H1 (cell line): ENCODE results near the gene LRRK1. TPM values are rescaled to one million over a fixed set of nuclear protein-coding genes. Genes with fewer than 3 reads are reported as not detected.

ENCODE experiments used
- CTCF ChIA-PET: fragments of 300-600 bp; sonication (Branson Sonifier 250); formaldehyde crosslinking; loops from one replicate; lab custom pipeline; 2021; ENCODE audit not compliant: partially characterized antibody; lab: Charles Lee
- POLR2A ChIA-PET: fragments of 300-600 bp; sonication (Branson Sonifier 250); formaldehyde crosslinking; loops from one replicate; lab custom pipeline; 2021; ENCODE audit warnings: inconsistent platforms; ENCODE audit not compliant: partially characterized antibody; lab: Charles Lee
- DNase-seq, 2 experiments: peaks; one replicate each; pipeline versions ENCODE4 v3.0.0 to v3.0.0-alpha.2; 2010 to 2022; ENCODE audit warnings: low spot score in 2 of 2, low read depth in 1 of 2, mixed read lengths in 1 of 2
- FAIRE-seq: peaks from 2 replicates; lab custom pipeline; 2011; peaks lifted over from hg19 to GRCh38; lab: Jason Lieb, UNC
- H2AFZ ChIP-seq: 2 replicates; pipeline ENCODE4 v1.8.1; 2012; ENCODE audit warnings: low read length, inconsistent platforms
- H2AK5ac ChIP-seq: 2 replicates; pipeline ENCODE4 v1.6.1; 2013; ENCODE audit warnings: low read depth, low read length
- H2BK120ac ChIP-seq: replicated peaks from 2 replicates; pipeline ENCODE3; 2013; ENCODE audit warnings: low read depth, low read length, inconsistent platforms
- H2BK12ac ChIP-seq: 2 replicates; pipeline ENCODE4 v1.6.1; 2013; ENCODE audit warnings: low read depth, low read length
- H2BK15ac ChIP-seq: 2 replicates; pipeline ENCODE4 v1.6.1; 2013; ENCODE audit warnings: low read length
- H2BK20ac ChIP-seq: 2 replicates; pipeline ENCODE4 v1.6.1; 2013; ENCODE audit warnings: low read length
- H2BK5ac ChIP-seq: 2 replicates; pipeline ENCODE4 v1.6.1; 2013; ENCODE audit warnings: low read depth, low read length
- H3K14ac ChIP-seq: 2 replicates; pipeline ENCODE4 v1.6.1; 2013; ENCODE audit warnings: inconsistent platforms; ENCODE audit not compliant: insufficient read length
- H3K18ac ChIP-seq: 2 replicates; pipeline ENCODE4 v1.6.1; 2013; ENCODE audit warnings: low read length; ENCODE audit errors: extremely low read depth
- H3K23ac ChIP-seq: 2 replicates; pipeline ENCODE4 v1.6.1; 2013; ENCODE audit warnings: inconsistent platforms; ENCODE audit not compliant: insufficient read length
- H3K23me2 ChIP-seq: 2 replicates; pipeline ENCODE4 v1.6.1; 2013; ENCODE audit warnings: low read depth, low read length
- H3K27ac ChIP-seq: 2 replicates; pipeline ENCODE4 v1.6.1; 2011; ENCODE audit warnings: low read depth, low read length, inconsistent platforms
- H3K27me3 ChIP-seq, 4 experiments: replicated peaks in 1 of 4; 1 replicate in 1 of 4; 2 replicates in 3 of 4; pipeline versions ENCODE4 v1.6.1 to v1.8.1; 2011 to 2013; ENCODE audit warnings: low read length in 3 of 4, mild to moderate bottlenecking in 3 of 4, inconsistent platforms in 2 of 4, mixed read lengths in 2 of 4, moderate library complexity in 1 of 4; ENCODE audit not compliant: control insufficient read depth in 3 of 4, insufficient read depth in 3 of 4; ENCODE audit errors: extremely low read depth in 1 of 4
- H3K36me3 ChIP-seq, 4 experiments: 2 replicates each; pipeline versions ENCODE4 v1.6.1 to v1.8.1; 2011 to 2013; ENCODE audit warnings: mild to moderate bottlenecking in 4 of 4, low read length in 3 of 4, moderate library complexity in 2 of 4, control low read depth in 1 of 4, inconsistent platforms in 1 of 4; ENCODE audit not compliant: insufficient read depth in 4 of 4, control insufficient read depth in 2 of 4
- H3K4ac ChIP-seq: replicated peaks from 2 replicates; pipeline ENCODE3; 2013; ENCODE audit warnings: low read length, low read depth, mixed read lengths, inconsistent platforms; ENCODE audit not compliant: insufficient read length
- H3K4me1 ChIP-seq, 4 experiments: replicated peaks in 1 of 4; 1 replicate in 1 of 4; 2 replicates in 3 of 4; pipeline versions ENCODE4 v1.6.1 to v1.8.1; 2011 to 2013; ENCODE audit warnings: low read length in 3 of 4, inconsistent platforms in 2 of 4, mixed read lengths in 1 of 4; ENCODE audit not compliant: insufficient read depth in 4 of 4, control insufficient read depth in 3 of 4
- H3K4me2 ChIP-seq, 2 experiments: 2 replicates each; pipeline versions ENCODE4 v1.6.1 to v1.8.1; 2011 to 2013; ENCODE audit warnings: low read depth in 2 of 2, low read length in 2 of 2, control low read depth in 1 of 2, inconsistent platforms in 1 of 2, mild to moderate bottlenecking in 1 of 2; ENCODE audit not compliant: insufficient read depth in 1 of 2
- H3K4me3 ChIP-seq, 4 experiments: fragments of 200-600, 300-600 bp in 1 of 4; sonication (generic), shearing (Covaris generic), sonication (Bioruptor Twin) in 1 of 4; 2 replicates each; pipeline versions ENCODE4 v1.5.1 to v1.8.1; 2011 to 2016; ENCODE audit warnings: low read length in 4 of 4, low read depth in 3 of 4, control low read depth in 2 of 4, inconsistent platforms in 2 of 4, mild to moderate bottlenecking in 2 of 4, mixed read lengths in 1 of 4, moderate library complexity in 1 of 4; ENCODE audit not compliant: insufficient read depth in 2 of 4; ENCODE audit errors: extremely low read depth in 1 of 4
- H3K56ac ChIP-seq: replicated peaks from 2 replicates; pipeline ENCODE3; 2013; ENCODE audit warnings: low read depth, mild to moderate bottlenecking, mixed read lengths, low read length, inconsistent platforms; ENCODE audit not compliant: insufficient read length
- H3K79me1 ChIP-seq: 2 replicates; pipeline ENCODE4 v1.6.1; 2013; ENCODE audit warnings: low read depth, low read length, control low read depth
- H3K79me2 ChIP-seq, 2 experiments: 2 replicates each; pipeline versions ENCODE4 v1.6.1 to v1.8.1; 2012 to 2013; ENCODE audit warnings: low read length in 2 of 2, mild to moderate bottlenecking in 2 of 2, inconsistent platforms in 1 of 2; ENCODE audit not compliant: insufficient read depth in 2 of 2, control insufficient read depth in 1 of 2
- H3K9ac ChIP-seq, 4 experiments: replicated peaks in 1 of 4; 1 replicate in 1 of 4; 2 replicates in 3 of 4; pipeline versions ENCODE4 v1.6.1 to v1.8.1; 2011 to 2013; ENCODE audit warnings: low read depth in 3 of 4, low read length in 3 of 4, control low read depth in 2 of 4, mild to moderate bottlenecking in 2 of 4, moderate library complexity in 2 of 4, inconsistent platforms in 1 of 4; ENCODE audit errors: extremely low read depth in 1 of 4
- H3K9me3 ChIP-seq, 2 experiments: 2 replicates each; pipeline versions ENCODE4 v1.6.1 to v1.8.1; 2012 to 2013; ENCODE audit warnings: mild to moderate bottlenecking in 2 of 2, moderate library complexity in 2 of 2, control low read depth in 1 of 2, inconsistent platforms in 1 of 2, low read depth in 1 of 2, low read length in 1 of 2, mixed read lengths in 1 of 2; ENCODE audit not compliant: insufficient read depth in 2 of 2
- H4K20me1 ChIP-seq, 2 experiments: replicated peaks in 1 of 2; 2 replicates each; pipeline versions ENCODE3 to v1.8.1; 2011 to 2013; ENCODE audit warnings: inconsistent platforms in 2 of 2, low read length in 2 of 2, mild to moderate bottlenecking in 1 of 2; ENCODE audit not compliant: insufficient read depth in 2 of 2, control insufficient read depth in 1 of 2
- H4K5ac ChIP-seq: 2 replicates; pipeline ENCODE4 v1.6.1; 2013; ENCODE audit warnings: low read length, low read depth, mixed read lengths, inconsistent platforms; ENCODE audit not compliant: insufficient read length
- H4K8ac ChIP-seq: 2 replicates; pipeline ENCODE4 v1.8.0; 2013; ENCODE audit warnings: mild to moderate bottlenecking, moderate library complexity, low read length, inconsistent platforms; ENCODE audit not compliant: insufficient read depth; ENCODE audit errors: extremely low read depth
- H4K91ac ChIP-seq: replicated peaks from 2 replicates; pipeline ENCODE3; 2013; ENCODE audit warnings: low read length, mixed read lengths, inconsistent platforms; ENCODE audit not compliant: insufficient read length
- ATF2 ChIP-seq: IDR thresholded peaks from 2 replicates; pipeline ENCODE4 v1.6.1; 2012; ENCODE audit warnings: low read length, inconsistent platforms
- BCL11A ChIP-seq, 2 experiments: IDR thresholded peaks; one replicate each; pipeline ENCODE4 v1.6.1; 2011; ENCODE audit warnings: low read depth in 2 of 2, low read length in 2 of 2, mild to moderate bottlenecking in 2 of 2
- MAFK ChIP-seq: IDR thresholded peaks from 2 replicates; pipeline ENCODE4 v1.6.1; 2012; ENCODE audit warnings: low read depth, mild to moderate bottlenecking, improper control_type of control experiment, low read length
- POLR2A ChIP-seq, 2 experiments: IDR thresholded peaks; 1 replicate in 1 of 2; 2 replicates in 1 of 2; pipeline ENCODE4 v1.6.1; 2011; ENCODE audit warnings: low read depth in 2 of 2, low read length in 2 of 2, mild to moderate bottlenecking in 2 of 2; ENCODE audit errors: control extremely low read depth in 1 of 2
- POLR2AphosphoS5 ChIP-seq: IDR thresholded peaks from 2 replicates; pipeline ENCODE4 v1.6.1; 2011; ENCODE audit warnings: low read depth, low read length
- RAD21 ChIP-seq, 2 experiments: IDR thresholded peaks in 1 of 2; conservative IDR thresholded peaks in 1 of 2; 2 replicates each; pipeline ENCODE4 v1.6.1; 2011; ENCODE audit warnings: low read depth in 2 of 2, low read length in 2 of 2, improper control_type of control experiment in 1 of 2, inconsistent platforms in 1 of 2, mild to moderate bottlenecking in 1 of 2, moderate library complexity in 1 of 2
- RXRA ChIP-seq: IDR thresholded peaks from 2 replicates; pipeline ENCODE4 v1.6.1; 2011; ENCODE audit warnings: low read depth, mild to moderate bottlenecking, low read length, moderate library complexity; ENCODE audit not compliant: insufficient read depth
- SIRT6 ChIP-seq: IDR thresholded peaks from one replicate; pipeline ENCODE4 v1.7.1; 2012; ENCODE audit warnings: low read length, inconsistent platforms
- SIX5 ChIP-seq: IDR thresholded peaks from 2 replicates; pipeline ENCODE4 v1.6.1; 2011; ENCODE audit warnings: mild to moderate bottlenecking, low read depth, low read length
- SP1 ChIP-seq: IDR thresholded peaks from 2 replicates; pipeline ENCODE4 v1.6.1; 2011; ENCODE audit warnings: low read depth, low read length
- SUZ12 ChIP-seq: fragments of 200-600 bp; sonication (generic); IDR thresholded peaks from 2 replicates; pipeline ENCODE4 v1.6.1; 2012; ENCODE audit warnings: mild to moderate bottlenecking, inconsistent platforms, low read length, moderate library complexity, mixed read lengths
- WGBS, 2 experiments: shearing (Covaris generic) in 1 of 2; methylation state at CpG; one replicate each; pipeline versions ENCODE4 v1.1.6 to v1.1.7; 2013 to 2015; ENCODE audit warnings: low lambda C conversion rate in 2 of 2, mixed read lengths in 2 of 2, inconsistent platforms in 1 of 2, low coverage in 1 of 2, missing lambda C conversion rate in 1 of 2; ENCODE audit not compliant: insufficient replicate concordance in 2 of 2, insufficient coverage in 1 of 2, insufficient read length in 1 of 2; ENCODE audit errors: extremely low coverage in 1 of 2, missing lambda C conversion rate in 1 of 2; 5-methylcytosine and 5-hydroxymethylcytosine counted together
- polyA plus RNA-seq, 7 experiments: library from polyadenylated mRNA; depleted of rRNA in 3 of 7; stranded (reverse) in 5 of 7; unstranded in 2 of 7; fragments of >200 nt in 5 of 7; fragments of 200-250 nt in 2 of 7; gene quantifications; 1 replicate in 5 of 7; 2 replicates in 1 of 7; 4 replicates in 1 of 7; pipeline versions ENCODE4 v1.2.1 to v1.2.3, GENCODE V29; 2011 to 2013; ENCODE audit warnings: missing spikeins in 2 of 7, mixed read lengths in 2 of 7
- total RNA-seq: library from RNA; stranded (reverse); fragmentation: NEBNext Ultra II Directional; extraction: Animal tissue kit (Norgen Biotek cat#: 25700); gene quantifications from 2 replicates; pipeline ENCODE4 v1.2.1, GENCODE V29; 2021

Gene LRRK1
- total and polyA plus RNA-seq, 2 of the 8 experiments (the other 6 are each of a cell fraction or from before 2014, with no cell fraction given): 1.2 to 3.6 TPM

GRCh38 chr15:101088271-101088670 lies 169.1 kb downstream of the LRRK1 start:
- Histone ChIP-seq H4K5ac (peak overlapping the region; percentile 42), H3K27me3 (peaks cover 0 to 2% (median 0%) of the 10 kb centered on the region in 4 experiments; a peak in 1 of 7 replicates), H4K8ac (no peak overlapping the region; the same call in 1 of the 2 replicates), H2BK5ac (peak overlapping the region; percentile 83; the same call in 1 of the 2 replicates), H3K23me2 (no peaks in the 10 kb centered on the region; the same call in 1 of the 2 replicates), H3K56ac (no peak overlapping the region), H3K4ac (peak overlapping the region; percentile 94), H3K9ac (no peak overlapping the region), H2BK20ac (peak overlapping the region; percentile 37), H3K79me2 (no peaks in the 10 kb centered on the region), H3K4me1 (peaks cover 0 to 1% (median 0%) of the 10 kb centered on the region in 4 experiments; a peak in 3 of 7 replicates), H2BK12ac (peak overlapping the region; percentile 97; the same call in 1 of the 2 replicates), H3K27ac (no peak overlapping the region), H3K18ac (peak overlapping the region; percentile 78), H2BK120ac (peak overlapping the region; percentile 71), H2AFZ (no peak overlapping the region), H3K23ac (no peak overlapping the region), H3K4me3 (no peak overlapping the region), H3K9me3 (no peaks in the 10 kb centered on the region), H3K4me2 (no peak overlapping the region), H4K20me1 (no peaks in the 10 kb centered on the region), H2AK5ac (peak overlapping the region; percentile 77; the same call in 1 of the 2 replicates), H3K14ac (no peak overlapping the region), H4K91ac (peak overlapping the region; percentile 45), H3K79me1 (no peaks in the 10 kb centered on the region), H3K36me3 (no peaks in the 10 kb centered on the region), H2BK15ac (peak overlapping the region; percentile 18; the same call in 1 of the 2 replicates)
- WGBS, 2 experiments: 88% methylated on average over 6 of the region's 6 CpGs; no CpG with 5 or more reads in 1 of the 2 experiments
- CTCF ChIA-PET: interaction anchor here (0.6 to 11.1 kb wide), 25 partner anchors 9 to 170 kb away, joined by 3 to 72 read pairs (median 4); no protein-coding TSS in a partner anchor
- POLR2A ChIA-PET: interaction anchor here (0.6 kb wide), 1 partner anchor 20 kb away, joined by 4 read pairs; no protein-coding TSS in a partner anchor
- DNase-seq: no peak
- no peak for TF ChIP-seq POLR2AphosphoS5
- no peak for TF ChIP-seq SIRT6
- TF ChIP-seq MAFK: no peak
- TF ChIP-seq RXRA: no peak
- no peak for TF ChIP-seq SP1
- TF ChIP-seq SIX5: no peak
- TF ChIP-seq RAD21 (IDR thresholded peaks at IDR 0.05 in 1 of 2, conservative IDR thresholded peaks at IDR 0.05 in 1 of 2; ENCODE audit: low read depth in 2 of 2, low read length in 2 of 2): no peak
- no peak for TF ChIP-seq SUZ12
- TF ChIP-seq ATF2: no peak
- TF ChIP-seq POLR2A (IDR thresholded peaks at IDR 0.05; ENCODE audit: control extremely low read depth in 1 of 2, low read depth in 2 of 2, low read length in 2 of 2): no peak
- no peak for TF ChIP-seq BCL11A (IDR thresholded peaks at IDR 0.05; ENCODE audit: low read depth in 2 of 2, low read length in 2 of 2)
- FAIRE-seq: no peak
